Body of pancreas (tissue), 4 donors: ENCODE data around the gene CSNK1A1L. TPM values are rescaled to one million over a fixed set of nuclear protein-coding genes. Genes with fewer than 3 reads are reported as not detected.

Experiments
- ATAC-seq: fragments of 150-250 bp; one replicate; pipeline ENCODE4 v1.9.1; 2016
- DNase-seq, 4 donors: peaks; one replicate each; pipeline ENCODE4 v3.0.0-alpha.2; 2019
- H3K27ac ChIP-seq, 4 donors: fragments of 200-600 bp; sonication (generic); 1 replicate in 3 of 4; 2 replicates in 1 of 4; pipeline versions ENCODE4 v1.5.1 to v1.6.1; 2016 to 2019; ENCODE audit warnings: mild to moderate bottlenecking in 1 of 4, mixed read lengths in 1 of 4, moderate library complexity in 1 of 4
- H3K27me3 ChIP-seq, 2 donors: fragments of 200-600 bp; sonication (generic); one replicate each; pipeline ENCODE4 v1.6.0; 2016; ENCODE audit warnings: mild to moderate bottlenecking in 1 of 2
- H3K36me3 ChIP-seq, 2 donors: fragments of 200-600 bp; sonication (generic); replicated peaks in 1 of 2; 2 replicates each; pipeline ENCODE4 v1.5.1; 2016; ENCODE audit warnings: low read depth in 2 of 2; ENCODE audit not compliant: insufficient read depth in 1 of 2
- H3K4me1 ChIP-seq: fragments of 200-600 bp; sonication (generic); one replicate; pipeline ENCODE4 v1.6.0; 2016
- H3K4me3 ChIP-seq, 2 donors: fragments of 200-600 bp; sonication (generic); 1 replicate in 1 of 2; 2 replicates in 1 of 2; pipeline ENCODE4 v1.5.1; 2016 to 2019
- H3K9me3 ChIP-seq, 3 donors: fragments of 200-600 bp; sonication (generic); 1 replicate in 2 of 3; 2 replicates in 1 of 3; pipeline ENCODE4 v1.5.1; 2016
- POLR2A ChIP-seq, 3 donors: fragments of 450-650 bp; IDR thresholded peaks; one replicate each; pipeline ENCODE4 v1.6.1; 2016; ENCODE audit warnings: antibody characterized with exemption in 3 of 3, mild to moderate bottlenecking in 2 of 3
- WGBS, 2 donors: methylation state at CpG; one replicate each; pipeline ENCODE4 v1.1.5; 2017; 5-methylcytosine and 5-hydroxymethylcytosine counted together
- intact Hi-C: fragments of 100-400 bp; cut with DNase I; formaldehyde crosslinking; loops from one replicate; pipeline ENCODE4 v1.15.1; 2023
- total RNA-seq, 2 donors: library from RNA; depleted of rRNA; stranded (reverse); fragments of >200 nt; gene quantifications; one replicate each; pipeline ENCODE4 v1.1.0, GENCODE V29; 2016
- TF ChIP-seq, protein P1 (sequence below), 7 experiments: fragments of 450-650 bp in 4 of 7; fragments of 200-600 bp in 3 of 7; sonication (generic) in 3 of 7; IDR thresholded peaks; one replicate each; pipeline ENCODE4 v1.5.1; 2016 to 2019; ENCODE audit warnings: antibody characterized with exemption in 7 of 7

CSNK1A1L gene
- total RNA-seq, 2 donors from 2014 or later = not detected

DNA sequence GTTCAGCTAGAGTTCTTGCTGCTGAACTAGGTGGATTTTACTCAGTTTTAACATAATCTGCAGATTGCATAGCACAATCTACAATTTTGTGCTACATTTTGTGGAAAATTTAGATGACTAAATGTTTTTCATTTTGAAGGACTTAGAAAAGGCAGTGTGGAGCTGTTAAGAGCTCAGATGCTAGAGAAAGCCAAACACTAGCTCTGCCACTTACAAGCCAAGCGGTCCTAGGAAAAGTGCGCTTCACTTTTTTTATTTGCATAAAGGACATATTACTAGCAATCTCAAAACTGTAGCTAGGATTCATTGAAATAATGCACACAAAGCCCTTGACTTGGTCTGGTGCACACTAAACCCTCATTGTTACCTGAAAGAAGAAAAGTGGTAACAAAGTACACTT lies 8.1 kb upstream of the CSNK1A1L start:
- Histone ChIP-seq H3K27ac (no peak overlapping the region), H3K36me3 (no peaks in the 10 kb centered on the region), H3K9me3 (no peaks in the 10 kb centered on the region), H3K27me3 (no peaks in the 10 kb centered on the region), H3K4me1 (peaks cover 6% of the 10 kb centered on the region), H3K4me3 (no peak overlapping the region)
- no peak for ATAC-seq
- no peak for DNase-seq
- intact Hi-C loops = no loop called here
- TF ChIP-seq, protein P1, sequence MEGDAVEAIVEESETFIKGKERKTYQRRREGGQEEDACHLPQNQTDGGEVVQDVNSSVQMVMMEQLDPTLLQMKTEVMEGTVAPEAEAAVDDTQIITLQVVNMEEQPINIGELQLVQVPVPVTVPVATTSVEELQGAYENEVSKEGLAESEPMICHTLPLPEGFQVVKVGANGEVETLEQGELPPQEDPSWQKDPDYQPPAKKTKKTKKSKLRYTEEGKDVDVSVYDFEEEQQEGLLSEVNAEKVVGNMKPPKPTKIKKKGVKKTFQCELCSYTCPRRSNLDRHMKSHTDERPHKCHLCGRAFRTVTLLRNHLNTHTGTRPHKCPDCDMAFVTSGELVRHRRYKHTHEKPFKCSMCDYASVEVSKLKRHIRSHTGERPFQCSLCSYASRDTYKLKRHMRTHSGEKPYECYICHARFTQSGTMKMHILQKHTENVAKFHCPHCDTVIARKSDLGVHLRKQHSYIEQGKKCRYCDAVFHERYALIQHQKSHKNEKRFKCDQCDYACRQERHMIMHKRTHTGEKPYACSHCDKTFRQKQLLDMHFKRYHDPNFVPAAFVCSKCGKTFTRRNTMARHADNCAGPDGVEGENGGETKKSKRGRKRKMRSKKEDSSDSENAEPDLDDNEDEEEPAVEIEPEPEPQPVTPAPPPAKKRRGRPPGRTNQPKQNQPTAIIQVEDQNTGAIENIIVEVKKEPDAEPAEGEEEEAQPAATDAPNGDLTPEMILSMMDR (IDR thresholded peaks at IDR 0.05) = no peak
- TF ChIP-seq POLR2A (IDR thresholded peaks at IDR 0.05) = no peak
- 88 to 98% methylated on average over 2 of the region's 2 CpGs for WGBS, 2 donors

DNA sequence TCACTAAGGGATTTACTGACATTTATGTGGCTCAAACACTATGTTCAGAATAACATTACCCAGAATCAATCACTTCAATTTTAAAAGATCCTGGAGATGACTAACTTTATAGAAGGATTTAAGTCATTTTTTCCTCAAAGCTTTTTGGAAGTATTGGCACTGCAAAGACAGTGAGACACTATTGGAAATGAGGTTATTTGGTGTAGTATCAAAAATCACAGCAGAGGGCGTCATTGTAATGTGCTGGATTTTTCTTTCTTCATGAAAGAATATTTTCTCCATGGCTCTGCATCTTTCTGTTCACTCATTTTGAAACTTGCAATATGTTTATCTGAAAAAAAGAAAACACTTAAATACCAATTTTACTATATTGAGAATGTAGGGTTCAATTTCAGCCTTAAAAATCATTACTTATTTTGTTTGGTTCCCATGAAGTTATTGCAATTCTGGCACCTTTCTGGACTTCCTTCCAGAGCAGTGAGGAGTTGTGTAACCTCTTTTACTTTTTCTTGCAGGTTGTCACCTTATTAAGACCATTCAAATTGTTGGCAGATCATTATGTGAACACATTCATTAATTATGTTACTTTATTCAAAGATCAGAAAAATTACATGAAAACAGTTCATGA lies 3.7 kb upstream of the CSNK1A1L start:
- 0 to 2% methylated on average over 1 of the region's 1 CpG for WGBS, 2 donors
- no peak overlapping the region for H3K4me3 ChIP-seq
- H3K9me3 ChIP-seq = no peaks in the 10 kb centered on the region
- TF ChIP-seq POLR2A (IDR thresholded peaks at IDR 0.05) = no peak
- TF ChIP-seq, protein P1 (IDR thresholded peaks at IDR 0.05) = peak; percentile 12 to 63 (median 54)
- H3K4me1 ChIP-seq = no peaks in the 10 kb centered on the region
- no peak for DNase-seq
- H3K36me3 ChIP-seq = no peaks in the 10 kb centered on the region
- no peak for ATAC-seq
- no peak overlapping the region for H3K27ac ChIP-seq
- H3K27me3 ChIP-seq = no peaks in the 10 kb centered on the region
- intact Hi-C loops = no loop called here

DNA sequence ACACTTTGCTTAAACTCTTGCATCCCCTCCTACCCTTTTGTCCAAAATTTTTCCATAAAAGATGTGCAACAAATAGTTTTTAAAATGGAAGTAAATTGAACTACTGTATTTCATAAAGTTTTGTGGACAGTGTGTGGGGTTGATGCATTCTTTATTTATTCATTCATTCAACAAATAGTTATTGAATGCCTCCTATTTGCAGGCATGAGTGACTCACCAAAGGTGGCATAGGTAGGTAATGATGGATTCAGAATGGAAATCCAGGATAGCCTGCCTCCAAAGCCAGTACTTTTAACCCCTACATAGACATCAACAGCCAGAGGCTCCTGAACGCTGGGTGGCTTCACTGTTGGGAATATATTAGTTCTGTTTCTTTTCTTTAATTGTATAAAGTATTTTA lies 2.4 kb upstream of the CSNK1A1L start:
- 32% methylated on average over 1 of the region's 1 CpG for WGBS, 2 donors

DNA sequence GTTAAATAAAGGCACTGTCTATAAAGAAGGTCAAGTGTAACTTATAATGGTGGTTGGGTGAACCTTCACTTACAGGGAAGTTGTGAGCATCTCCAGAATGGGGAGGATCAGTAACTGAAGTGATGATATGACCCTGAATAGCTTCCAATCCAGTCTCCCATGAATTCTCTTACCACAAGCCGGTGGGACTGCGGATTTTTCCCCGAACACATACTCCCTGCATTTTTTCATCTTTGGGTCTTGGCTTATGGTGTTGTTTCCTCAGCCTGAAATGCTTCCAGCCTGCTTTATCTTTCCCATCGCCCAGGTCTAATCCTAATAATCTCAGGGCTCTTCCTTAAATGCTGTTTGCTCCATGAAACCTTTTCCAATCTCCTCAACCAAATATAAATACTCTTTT lies 2.0 kb upstream of the CSNK1A1L start:
- H3K27me3 ChIP-seq = no peaks in the 10 kb centered on the region
- ATAC-seq = no peak
- intact Hi-C loops = no loop called here
- H3K36me3 ChIP-seq = no peaks in the 10 kb centered on the region
- H3K4me1 ChIP-seq = no peaks in the 10 kb centered on the region
- H3K9me3 ChIP-seq = no peaks in the 10 kb centered on the region
- H3K27ac ChIP-seq = no peak overlapping the region
- TF ChIP-seq POLR2A (IDR thresholded peaks at IDR 0.05) = no peak
- TF ChIP-seq, protein P1 (IDR thresholded peaks at IDR 0.05) = no peak
- 53 to 60% methylated on average over 4 of the region's 4 CpGs for WGBS, 2 donors
- no peak for DNase-seq
- no peak overlapping the region for H3K4me3 ChIP-seq

More for the DNA sequence above, 2.4 kb upstream of the CSNK1A1L start:
- no peak for DNase-seq
- no peaks in the 10 kb centered on the region for H3K4me1 ChIP-seq
- intact Hi-C loops = no loop called here
- ATAC-seq = no peak
- H3K27ac ChIP-seq = no peak overlapping the region
- no peaks in the 10 kb centered on the region for H3K27me3 ChIP-seq
- no peak for TF ChIP-seq POLR2A (IDR thresholded peaks at IDR 0.05)
- TF ChIP-seq, protein P1 (IDR thresholded peaks at IDR 0.05) = no peak
- no peak overlapping the region for H3K4me3 ChIP-seq
- no peaks in the 10 kb centered on the region for H3K9me3 ChIP-seq
- H3K36me3 ChIP-seq = no peaks in the 10 kb centered on the region

DNA sequence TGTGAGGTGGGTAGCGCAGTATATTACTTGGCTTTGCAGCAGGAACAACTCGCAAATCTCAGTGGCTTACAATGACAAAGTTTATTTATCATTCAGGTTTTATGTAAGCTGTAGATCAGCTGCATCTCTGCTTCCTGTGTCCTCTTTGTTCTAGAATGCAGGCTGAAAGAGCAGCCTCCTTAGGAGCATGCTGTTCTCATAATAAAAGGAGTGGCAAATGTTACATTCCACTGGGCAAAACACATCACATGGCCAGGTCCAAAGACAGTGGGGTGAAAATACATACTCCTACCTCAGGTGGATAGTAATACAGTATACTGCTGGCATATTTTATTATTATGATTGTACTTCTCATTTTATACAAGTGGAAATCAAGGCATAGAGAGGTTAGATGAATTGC lies 1.2 kb upstream of the CSNK1A1L start:
- Histone ChIP-seq H3K27ac (no peak overlapping the region), H3K27me3 (no peaks in the 10 kb centered on the region), H3K9me3 (no peaks in the 10 kb centered on the region), H3K4me3 (no peak overlapping the region), H3K4me1 (no peaks in the 10 kb centered on the region), H3K36me3 (no peaks in the 10 kb centered on the region)
- intact Hi-C loops = no loop called here
- 70 to 82% methylated on average over 2 of the region's 2 CpGs for whole genome bisulfite sequencing, 2 donors
- no peak for DNase-seq
- TF ChIP-seq POLR2A (IDR thresholded peaks at IDR 0.05) = no peak
- TF ChIP-seq, protein P1 (IDR thresholded peaks at IDR 0.05) = no peak
- ATAC-seq = no peak
